Aorta (tissue), 4 donors: ENCODE measurements around the gene HJURP. TPM values are rescaled to one million over a fixed set of nuclear protein-coding genes. Genes with fewer than 3 reads are reported as not detected.

Experiments
- polyA plus RNA-seq, 2 donors: library from polyadenylated mRNA; stranded (reverse); fragments of 200-250 nt; gene quantifications; one replicate each; pipeline ENCODE4 v1.2.3, GENCODE V29; 2013
- total RNA-seq, 2 donors: library from RNA; stranded (reverse); fragmentation: NEBNext Ultra II Directional; extraction: Animal tissue kit (Norgen Biotek cat#: 25700); gene quantifications; one replicate each; pipeline ENCODE4 v1.2.1, GENCODE V29; 2021
- donor health status: healthy with polysubstance abuse.
- donor health status: Bipolar disorder and iron deficiency.
- donor health status: DM: no; HTN: no; CAD: no.
- donor health status: DM: yes; HTN: yes; CAD: no.

The HJURP gene
- total and polyA plus RNA-seq, 4 donors, result 1.1 TPM; not detected in 2

Other genes starting within 250 kb of the HJURP start
- gene UGT1A8, start 236.9 kb downstream of the HJURP start, total RNA-seq, result not detected
- gene UGT1A8, start 236.9 kb downstream of the HJURP start, polyA plus RNA-seq, result 1 to 10 TPM in 1 of 2 donors, not detected in 1; 1.0 TPM
- gene UGT1A10, start 218.1 kb downstream of the HJURP start, total RNA-seq, result not detected
- under 1 TPM in 1 of 2 donors, not detected in 1; 0.38 TPM for gene UGT1A10, start 218.1 kb downstream of the HJURP start, polyA plus RNA-seq
- gene UGT1A9, start 182.6 kb downstream of the HJURP start, total RNA-seq, result not detected
- not detected for gene UGT1A9, start 182.6 kb downstream of the HJURP start, polyA plus RNA-seq
- not detected for gene UGT1A7, start 172.6 kb downstream of the HJURP start, total RNA-seq
- gene UGT1A7, start 172.6 kb downstream of the HJURP start, polyA plus RNA-seq, result 1 to 10 TPM in 1 of 2 donors, under 1 TPM in 1; 0.05 to 1.8 TPM
- not detected for gene UGT1A6, start 161.6 kb downstream of the HJURP start, total RNA-seq
- under 1 TPM in 1 of 2 donors, not detected in 1; 0.33 TPM for gene UGT1A6, start 161.6 kb downstream of the HJURP start, polyA plus RNA-seq
- gene UGT1A5, start 141.6 kb downstream of the HJURP start, total RNA-seq, result not detected
- not detected for gene UGT1A5, start 141.6 kb downstream of the HJURP start, polyA plus RNA-seq
- gene UGT1A4, start 135.8 kb downstream of the HJURP start, total RNA-seq, result not detected
- not detected for gene UGT1A4, start 135.8 kb downstream of the HJURP start, polyA plus RNA-seq
- not detected for gene UGT1A3, start 125.5 kb downstream of the HJURP start, total RNA-seq
- not detected for gene UGT1A3, start 125.5 kb downstream of the HJURP start, polyA plus RNA-seq
- gene UGT1A1, start 94.3 kb downstream of the HJURP start, total RNA-seq, result not detected
- under 1 TPM in 1 of 2 donors, not detected in 1; 0.25 TPM for gene UGT1A1, start 94.3 kb downstream of the HJURP start, polyA plus RNA-seq
- not detected for gene MROH2A, start 76.2 kb downstream of the HJURP start, total RNA-seq
- gene MROH2A, start 76.2 kb downstream of the HJURP start, polyA plus RNA-seq, result not detected
- not detected for gene TRPM8, start 62.8 kb upstream of the HJURP start, total RNA-seq
- gene TRPM8, start 62.8 kb upstream of the HJURP start, polyA plus RNA-seq, result not detected
- gene SPP2, start 196.2 kb upstream of the HJURP start, total RNA-seq, result not detected
- gene SPP2, start 196.2 kb upstream of the HJURP start, polyA plus RNA-seq, result not detected